ENCODE measurements around the gene TMEM175. TPM values are rescaled to one million over a fixed set of nuclear protein-coding genes. Genes with fewer than 3 reads are reported as not detected.

The TMEM175 gene
- total RNA-seq, 2 donors from 2014 or later: 20.2 to 24.0 TPM

DNA sequence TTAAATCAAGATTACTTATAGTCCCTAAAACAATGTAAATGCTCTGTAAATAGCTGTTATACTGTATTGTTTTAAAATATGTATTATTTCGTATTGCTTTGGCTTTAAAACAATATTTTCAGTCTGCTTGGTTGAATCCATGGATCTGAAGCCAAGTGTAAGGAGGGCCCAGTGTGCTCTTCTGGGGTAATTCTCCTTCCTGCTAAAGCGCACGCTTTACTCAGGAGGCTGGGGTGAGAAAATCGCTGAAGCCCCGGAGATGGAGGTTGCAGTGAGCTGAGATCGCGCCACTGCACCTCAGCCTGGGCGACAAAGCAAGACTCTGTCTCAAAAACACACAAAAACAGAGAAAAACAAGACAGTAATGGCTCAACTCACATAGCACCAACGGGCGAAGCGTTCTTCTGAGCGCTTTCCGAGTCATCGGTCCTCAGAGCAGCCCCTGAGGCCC lies 54.2 kb downstream of the TMEM175 start:
- Histone ChIP-seq H3K36me3 (no peaks in the 10 kb centered on the region), H3K27ac (peak overlapping the region; percentile 55 to 57), H3K4me1 (peaks cover 0 to 24% of the 10 kb centered on the region in 2 donors), H3K4me3 (peak overlapping the region; percentile 48 to 74), H3K27me3 (no peaks in the 10 kb centered on the region), H3K9me3 (no peaks in the 10 kb centered on the region)
- no peak for TF ChIP-seq CTCF (IDR thresholded peaks at IDR 0.05)
- no peak for DNase-seq (ENCODE audit: low spot score)

- Histone ChIP-seq H3K9me3 (no peaks in the 10 kb centered on the region), H3K36me3 (no peaks in the 10 kb centered on the region), H3K4me3 (peak within 1 kb of the TSS; percentile 48 to 74), H3K27me3 (no peaks in the 10 kb centered on the region), H3K4me1 (peaks cover 0 to 24% of the 10 kb centered on the region in 2 donors), H3K27ac (peak within 1 kb of the TSS; percentile 55 to 57)
- peak; percentile 77 for DNase-seq (ENCODE audit: low spot score)
- peak; percentile 25 to 63 for TF ChIP-seq CTCF (IDR thresholded peaks at IDR 0.05)
These were observed 54.8 kb downstream of the TMEM175 start, which contains the start of gene IDUA for GRCh38 chr4:986879-987623. Gene IDUA (plus strand): TSS chr4:987044. CDS start chr4:987085, 41 bp downstream.

DNA sequence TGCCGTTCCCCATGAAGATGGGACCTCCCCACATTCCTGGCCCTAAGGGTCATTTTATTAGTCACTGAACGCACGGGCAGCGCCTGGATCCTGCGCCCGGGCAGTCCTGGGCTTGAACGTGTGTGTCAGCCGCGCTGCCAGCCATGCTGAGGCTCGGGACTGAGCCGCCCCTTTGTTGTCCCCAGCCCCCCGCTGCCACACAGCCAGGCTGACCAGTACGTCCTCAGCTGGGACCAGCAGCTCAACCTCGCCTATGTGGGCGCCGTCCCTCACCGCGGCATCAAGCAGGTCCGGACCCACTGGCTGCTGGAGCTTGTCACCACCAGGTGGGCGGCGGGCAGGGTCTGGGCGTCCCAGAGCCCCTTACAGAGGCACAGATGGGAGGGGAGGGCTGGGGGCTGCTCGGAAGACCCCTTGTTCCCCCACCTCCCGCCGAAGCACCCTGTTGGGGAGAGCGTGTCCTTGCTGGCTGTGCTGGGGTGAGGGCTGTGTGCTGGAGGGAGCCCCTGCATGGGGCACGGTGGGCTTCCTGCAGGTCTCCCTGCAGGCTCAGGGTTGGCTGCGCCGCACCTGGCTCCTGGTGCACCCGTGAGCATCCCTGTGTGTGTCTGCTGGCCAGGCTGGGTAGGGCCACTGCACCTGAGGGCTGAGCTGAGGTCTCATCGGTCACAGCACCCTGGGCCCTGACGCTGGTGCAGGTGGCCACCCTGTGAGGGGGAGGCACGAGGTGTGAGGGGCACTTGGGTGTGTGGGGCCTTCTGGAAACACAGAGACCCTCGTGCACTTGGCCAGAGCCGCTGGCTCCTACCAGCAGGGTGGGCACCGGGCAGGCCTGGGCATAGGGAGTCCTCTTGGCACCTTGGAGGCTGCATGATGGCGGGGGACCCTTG lies 55.6 kb downstream of the TMEM175 start:
- Histone ChIP-seq H3K4me1 (peaks cover 0 to 24% of the 10 kb centered on the region in 2 donors), H3K9me3 (no peaks in the 10 kb centered on the region), H3K27me3 (no peaks in the 10 kb centered on the region), H3K4me3 (peak overlapping the region; percentile 48 to 74), H3K27ac (peak overlapping the region in 1 of 2 donors; percentile 9), H3K36me3 (no peaks in the 10 kb centered on the region)
- no peak for DNase-seq (ENCODE audit: low spot score)
- TF ChIP-seq CTCF (IDR thresholded peaks at IDR 0.05): no peak

GRCh38 chr4:988726-989721 lies 56.8 kb downstream of the TMEM175 start:
- Histone ChIP-seq H3K9me3 (no peaks in the 10 kb centered on the region), H3K27me3 (no peaks in the 10 kb centered on the region), H3K4me3 (no peak overlapping the region), H3K27ac (no peak overlapping the region), H3K36me3 (no peaks in the 10 kb centered on the region), H3K4me1 (peaks cover 0 to 24% of the 10 kb centered on the region in 2 donors)
- DNase-seq (ENCODE audit: low spot score): no peak
- TF ChIP-seq CTCF (IDR thresholded peaks at IDR 0.05): no peak
